Ascending aorta (tissue), 2 donors: ENCODE results near the gene RNF114. TPM values are rescaled to one million over a fixed set of nuclear protein-coding genes. Genes with fewer than 3 reads are reported as not detected.
"Not testable (repeated sequence)": the region's sequence is repeated elsewhere in the genome, so short reads cannot be mapped to it uniquely, and the experiment has no call there.

Source experiments
- DNase-seq, 2 donors: peaks; one replicate each; pipeline ENCODE4 v3.0.0-alpha.2; 2019; ENCODE audit warnings: low spot score in 2 of 2
- H3K27ac ChIP-seq, 2 donors: fragments of 200-600 bp; sonication (generic); one replicate each; pipeline ENCODE4 v1.5.1; 2016 to 2017; ENCODE audit warnings: mild to moderate bottlenecking in 1 of 2
- H3K27me3 ChIP-seq: fragments of 200-600 bp; sonication (generic); one replicate; pipeline ENCODE4 v1.5.1; 2017
- H3K36me3 ChIP-seq, 2 donors: fragments of 200-600 bp; sonication (generic); one replicate each; pipeline ENCODE4 v1.5.1; 2016
- H3K4me1 ChIP-seq, 2 donors: fragments of 200-600 bp; sonication (generic); one replicate each; pipeline ENCODE4 v1.5.1; 2016 to 2017; ENCODE audit warnings: mild to moderate bottlenecking in 1 of 2
- H3K4me3 ChIP-seq, 2 donors: fragments of 200-600 bp; sonication (generic); one replicate each; pipeline ENCODE4 v1.5.1; 2016 to 2017; ENCODE audit warnings: mild to moderate bottlenecking in 1 of 2
- H3K9me3 ChIP-seq, 2 donors: fragments of 200-600 bp; sonication (generic); one replicate each; pipeline ENCODE4 v1.5.1; 2016
- intact Hi-C: fragments of 100-400 bp; cut with DNase I; formaldehyde crosslinking; loops from one replicate; pipeline ENCODE4 v1.15.1; 2023
- total RNA-seq: library from RNA; depleted of rRNA; stranded (reverse); fragments of >200 nt; gene quantifications from one replicate; pipeline ENCODE4 v1.1.0, GENCODE V29; 2016
- TF ChIP-seq, protein P1 (sequence below), 3 experiments: fragments of 200-600 bp in 2 of 3; fragments of 450-650 bp in 1 of 3; sonication (generic) in 2 of 3; IDR thresholded peaks; one replicate each; pipeline ENCODE4 v1.5.1; 2016 to 2019; ENCODE audit warnings: antibody characterized with exemption in 3 of 3, mild to moderate bottlenecking in 1 of 3, moderate library complexity in 1 of 3

RNF114 gene
- total RNA-seq, 1 donor from 2014 or later = 77.0 TPM

DNA sequence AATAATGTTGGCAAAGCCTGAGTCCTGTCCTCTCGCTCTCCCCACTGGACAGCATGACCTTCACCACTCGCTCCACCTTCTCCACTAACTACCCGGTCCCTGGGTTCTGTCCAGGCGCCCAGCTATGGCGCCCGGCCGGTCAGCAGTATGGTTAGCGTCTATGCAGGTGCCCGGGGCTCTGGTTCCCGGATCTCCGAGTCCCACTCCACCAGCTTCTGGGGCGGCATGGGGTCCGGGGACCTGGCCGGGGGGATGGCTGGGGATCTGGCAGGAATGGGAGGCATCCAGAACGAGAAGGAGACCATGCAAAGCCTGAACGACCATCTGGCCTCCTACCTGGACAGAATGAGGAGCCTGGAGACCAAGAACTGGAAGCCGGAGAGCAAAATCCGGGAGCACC lies 20.5 kb downstream of the RNF114 start:
- H3K9me3 ChIP-seq = no peaks in the 10 kb centered on the region
- H3K4me1 ChIP-seq = no peaks in the 10 kb centered on the region
- intact Hi-C loops = no loop called here
- no peak overlapping the region for H3K27ac ChIP-seq
- no peak overlapping the region for H3K4me3 ChIP-seq
- TF ChIP-seq, protein P1, sequence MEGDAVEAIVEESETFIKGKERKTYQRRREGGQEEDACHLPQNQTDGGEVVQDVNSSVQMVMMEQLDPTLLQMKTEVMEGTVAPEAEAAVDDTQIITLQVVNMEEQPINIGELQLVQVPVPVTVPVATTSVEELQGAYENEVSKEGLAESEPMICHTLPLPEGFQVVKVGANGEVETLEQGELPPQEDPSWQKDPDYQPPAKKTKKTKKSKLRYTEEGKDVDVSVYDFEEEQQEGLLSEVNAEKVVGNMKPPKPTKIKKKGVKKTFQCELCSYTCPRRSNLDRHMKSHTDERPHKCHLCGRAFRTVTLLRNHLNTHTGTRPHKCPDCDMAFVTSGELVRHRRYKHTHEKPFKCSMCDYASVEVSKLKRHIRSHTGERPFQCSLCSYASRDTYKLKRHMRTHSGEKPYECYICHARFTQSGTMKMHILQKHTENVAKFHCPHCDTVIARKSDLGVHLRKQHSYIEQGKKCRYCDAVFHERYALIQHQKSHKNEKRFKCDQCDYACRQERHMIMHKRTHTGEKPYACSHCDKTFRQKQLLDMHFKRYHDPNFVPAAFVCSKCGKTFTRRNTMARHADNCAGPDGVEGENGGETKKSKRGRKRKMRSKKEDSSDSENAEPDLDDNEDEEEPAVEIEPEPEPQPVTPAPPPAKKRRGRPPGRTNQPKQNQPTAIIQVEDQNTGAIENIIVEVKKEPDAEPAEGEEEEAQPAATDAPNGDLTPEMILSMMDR (IDR thresholded peaks at IDR 0.05) = no peak
- peaks cover 53 to 61% of the 10 kb centered on the region in 2 donors for H3K36me3 ChIP-seq
- no peaks in the 10 kb centered on the region for H3K27me3 ChIP-seq
- DNase-seq = no peak

DNA sequence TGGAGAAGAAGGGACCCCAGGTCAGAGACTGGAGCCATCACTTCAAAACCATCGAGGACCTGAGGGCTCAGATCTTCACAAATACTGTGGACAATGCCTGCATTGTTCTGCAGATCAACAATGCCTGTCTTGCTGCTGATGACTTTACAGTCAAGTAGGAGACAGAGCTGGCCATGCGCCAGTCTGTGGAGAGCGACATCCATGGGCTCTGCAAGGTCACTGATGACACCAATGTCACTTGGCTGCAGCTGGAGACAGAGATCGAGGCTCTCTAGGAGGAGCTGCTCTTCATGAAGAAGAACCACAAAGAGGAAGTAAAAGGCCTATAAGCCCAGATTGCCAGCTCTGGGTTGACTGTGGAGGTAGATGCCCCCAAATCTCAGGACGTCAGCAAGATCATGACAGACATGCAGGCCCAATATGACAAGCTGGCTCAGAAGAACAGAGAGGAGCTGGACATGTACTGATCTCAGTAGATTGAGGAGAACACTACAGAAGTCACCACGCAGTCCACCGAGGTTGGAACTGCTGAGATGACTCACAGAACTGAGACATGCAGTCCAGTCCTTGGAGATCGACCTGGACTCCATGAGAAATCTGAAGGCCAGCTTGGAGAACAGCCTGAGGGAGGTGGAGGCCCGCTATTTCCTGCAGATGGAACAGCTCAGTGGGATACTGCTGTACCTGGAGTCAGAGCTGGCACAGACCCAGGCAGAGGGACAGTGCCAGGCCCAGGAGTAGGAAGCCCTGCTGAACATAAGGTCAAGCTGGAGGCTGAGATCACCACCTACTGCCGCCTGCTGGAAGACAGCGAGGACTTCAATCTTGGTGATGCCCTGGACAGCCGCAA lies 21.1 kb downstream of the RNF114 start:
- DNase-seq, H3K27me3 ChIP-seq, H3K4me3 ChIP-seq, intact Hi-C loops, H3K4me1 ChIP-seq, H3K9me3 ChIP-seq, H3K27ac ChIP-seq: not testable (repeated sequence)
- peaks cover 50 to 55% of the 10 kb centered on the region in 2 donors for H3K36me3 ChIP-seq

DNA sequence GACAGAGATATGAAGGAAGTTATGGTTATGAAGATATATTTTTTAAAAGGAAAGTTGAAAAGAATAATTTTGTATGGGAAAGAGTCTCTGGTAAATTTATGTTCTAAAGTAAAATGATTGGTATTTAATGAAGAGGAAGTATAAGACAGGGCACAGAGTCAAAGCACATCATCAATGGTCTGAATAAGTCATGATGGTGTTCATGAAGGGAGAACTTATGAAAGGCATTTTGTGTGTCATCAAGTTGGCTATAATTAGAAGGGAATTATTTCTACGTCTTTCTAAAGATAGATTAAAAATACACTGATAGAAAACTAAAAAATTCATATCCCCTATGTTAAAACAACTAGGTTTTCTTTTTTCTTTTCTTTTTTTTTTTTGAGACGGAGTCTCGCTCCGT lies 25.2 kb downstream of the RNF114 start:
- H3K4me3 ChIP-seq = no peak overlapping the region
- H3K36me3 ChIP-seq = peaks cover 14 to 19% of the 10 kb centered on the region in 2 donors
- H3K27ac ChIP-seq = no peak overlapping the region
- no peaks in the 10 kb centered on the region for H3K9me3 ChIP-seq
- no peaks in the 10 kb centered on the region for H3K4me1 ChIP-seq
- TF ChIP-seq, protein P1 (IDR thresholded peaks at IDR 0.05) = no peak
- intact Hi-C loops = no loop called here
- no peak for DNase-seq
- H3K27me3 ChIP-seq = no peaks in the 10 kb centered on the region

DNA sequence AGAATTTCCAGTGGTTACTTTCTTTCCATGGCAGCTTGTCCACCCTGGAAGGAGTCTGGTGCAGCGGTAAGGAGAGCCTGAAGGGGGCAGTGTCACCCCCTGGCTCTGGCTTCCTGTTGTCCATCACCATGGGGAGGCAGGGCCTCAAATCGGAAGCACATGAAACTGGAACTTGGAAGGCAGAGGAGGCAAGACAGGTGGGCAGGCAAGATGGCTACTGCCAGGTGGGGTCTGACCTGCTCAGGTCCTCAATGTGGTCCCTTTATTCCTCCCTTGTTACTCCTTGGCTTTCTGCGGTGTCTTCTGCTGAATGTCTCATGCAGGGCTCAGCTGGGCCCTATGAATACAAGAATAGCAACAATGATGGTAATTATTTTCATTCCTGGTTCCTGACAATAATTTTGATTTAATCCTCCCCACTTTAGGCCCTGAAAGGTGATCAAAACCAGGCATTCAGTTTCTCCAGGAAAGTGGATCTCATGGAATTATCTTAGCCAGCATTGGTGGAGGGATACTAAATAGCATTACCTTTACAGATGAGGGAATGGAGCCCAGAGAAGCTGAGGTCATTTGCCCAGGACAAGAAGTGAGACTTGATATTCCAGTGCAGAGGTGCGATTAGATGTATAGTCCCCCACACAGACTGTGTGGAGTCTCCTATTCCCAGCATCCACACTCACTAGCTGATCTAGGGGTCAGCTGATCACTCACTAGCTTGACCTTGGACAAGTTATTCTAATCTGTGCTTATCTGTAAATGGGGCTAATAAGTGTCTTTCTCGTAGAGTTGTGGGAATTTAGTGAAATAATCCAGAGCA lies 29.0 kb downstream of the RNF114 start:
- intact Hi-C loops = no loop called here
- TF ChIP-seq, protein P1 (IDR thresholded peaks at IDR 0.05) = peak in 1 of 3 experiments; percentile 42
- peaks cover 1 to 5% of the 10 kb centered on the region in 2 donors for H3K36me3 ChIP-seq
- H3K9me3 ChIP-seq = no peaks in the 10 kb centered on the region
- DNase-seq = no peak
- H3K4me1 ChIP-seq = no peaks in the 10 kb centered on the region
- H3K4me3 ChIP-seq = no peak overlapping the region
- no peak overlapping the region for H3K27ac ChIP-seq
- no peaks in the 10 kb centered on the region for H3K27me3 ChIP-seq

DNA sequence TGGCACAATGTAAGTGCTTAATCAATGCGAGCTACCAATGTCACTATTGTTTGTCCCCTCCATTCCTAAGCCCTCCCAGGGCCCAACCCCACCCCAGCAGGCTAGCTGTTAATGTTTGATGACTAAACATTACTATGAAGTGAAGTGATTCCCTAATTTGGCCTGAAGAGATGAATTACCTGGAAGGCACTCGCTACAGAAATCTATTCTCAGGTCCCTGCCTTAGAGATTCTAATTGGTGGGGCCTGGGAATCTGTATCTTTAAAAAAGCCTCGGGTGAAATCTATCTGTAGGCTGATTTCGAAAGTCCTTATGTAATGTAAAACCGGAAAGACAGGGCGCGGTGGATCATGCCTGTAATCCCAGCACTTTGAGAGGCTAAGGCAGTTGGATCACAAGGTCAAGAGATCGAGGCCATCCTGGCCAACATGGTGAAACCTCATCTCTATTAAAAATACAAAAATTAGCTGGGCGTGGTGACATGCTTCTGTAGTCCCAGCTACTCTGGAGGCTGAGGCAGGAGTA lies 29.6 kb downstream of the RNF114 start:
- Histone ChIP-seq H3K4me1 (no peaks in the 10 kb centered on the region), H3K4me3 (no peak overlapping the region), H3K27ac (no peak overlapping the region), H3K9me3 (no peaks in the 10 kb centered on the region), H3K27me3 (no peaks in the 10 kb centered on the region), H3K36me3 (peaks cover 0 to 5% of the 10 kb centered on the region in 2 donors)
- DNase-seq = no peak
- TF ChIP-seq, protein P1 (IDR thresholded peaks at IDR 0.05) = no peak
- intact Hi-C loops = no loop called here

DNA sequence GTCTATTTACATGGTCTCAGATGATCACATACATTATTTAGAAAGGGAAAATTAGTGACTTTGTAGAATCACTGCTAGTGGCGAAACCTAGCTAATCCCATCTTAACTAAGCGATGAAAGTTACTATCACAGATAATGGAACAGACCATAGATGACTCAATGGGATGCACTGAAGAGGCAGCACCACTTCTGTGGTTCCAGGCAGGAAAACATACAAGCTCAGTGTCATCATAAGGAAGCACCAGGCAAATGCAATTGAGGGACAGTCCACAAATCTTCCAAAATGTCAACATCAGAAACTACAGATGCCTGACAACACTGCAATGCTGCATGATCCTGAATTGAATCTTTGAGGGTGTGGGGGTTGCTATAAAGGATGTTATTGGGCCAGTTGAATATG lies 30.7 kb downstream of the RNF114 start:
- H3K9me3 ChIP-seq = no peaks in the 10 kb centered on the region
- intact Hi-C loops = no loop called here
- TF ChIP-seq, protein P1 (IDR thresholded peaks at IDR 0.05) = no peak
- DNase-seq = no peak
- H3K4me3 ChIP-seq = no peak overlapping the region
- no peaks in the 10 kb centered on the region for H3K27me3 ChIP-seq
- H3K4me1 ChIP-seq = no peaks in the 10 kb centered on the region
- H3K36me3 ChIP-seq = peaks cover 0 to 5% of the 10 kb centered on the region in 2 donors
- H3K27ac ChIP-seq = no peak overlapping the region
